GM12872 (cell line): ENCODE results near the gene IYD.

Experiments used
- TF ChIP-seq, protein P1 (sequence below): IDR thresholded peaks from 3 replicates; pipeline ENCODE4 v1.5.1; 2011; ENCODE audit warnings: low read depth, mild to moderate bottlenecking, low read length, moderate library complexity; ENCODE audit not compliant: insufficient read depth

The IYD gene

GRCh38 chr6:150403458-150404246, 34.8 kb downstream of the IYD start:
- TF ChIP-seq, protein P1, sequence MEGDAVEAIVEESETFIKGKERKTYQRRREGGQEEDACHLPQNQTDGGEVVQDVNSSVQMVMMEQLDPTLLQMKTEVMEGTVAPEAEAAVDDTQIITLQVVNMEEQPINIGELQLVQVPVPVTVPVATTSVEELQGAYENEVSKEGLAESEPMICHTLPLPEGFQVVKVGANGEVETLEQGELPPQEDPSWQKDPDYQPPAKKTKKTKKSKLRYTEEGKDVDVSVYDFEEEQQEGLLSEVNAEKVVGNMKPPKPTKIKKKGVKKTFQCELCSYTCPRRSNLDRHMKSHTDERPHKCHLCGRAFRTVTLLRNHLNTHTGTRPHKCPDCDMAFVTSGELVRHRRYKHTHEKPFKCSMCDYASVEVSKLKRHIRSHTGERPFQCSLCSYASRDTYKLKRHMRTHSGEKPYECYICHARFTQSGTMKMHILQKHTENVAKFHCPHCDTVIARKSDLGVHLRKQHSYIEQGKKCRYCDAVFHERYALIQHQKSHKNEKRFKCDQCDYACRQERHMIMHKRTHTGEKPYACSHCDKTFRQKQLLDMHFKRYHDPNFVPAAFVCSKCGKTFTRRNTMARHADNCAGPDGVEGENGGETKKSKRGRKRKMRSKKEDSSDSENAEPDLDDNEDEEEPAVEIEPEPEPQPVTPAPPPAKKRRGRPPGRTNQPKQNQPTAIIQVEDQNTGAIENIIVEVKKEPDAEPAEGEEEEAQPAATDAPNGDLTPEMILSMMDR, result no peak

GRCh38 chr6:150406948-150407347, 38.1 kb downstream of the IYD start:
- TF ChIP-seq, protein P1, result no peak

- TF ChIP-seq, protein P1, result no peak
Observed at GRCh38 chr6:150408842-150409241, 40.0 kb downstream of the IYD start.

- TF ChIP-seq, protein P1, result no peak
Observed at GRCh38 chr6:150409576-150410066, 40.8 kb downstream of the IYD start.

DNA sequence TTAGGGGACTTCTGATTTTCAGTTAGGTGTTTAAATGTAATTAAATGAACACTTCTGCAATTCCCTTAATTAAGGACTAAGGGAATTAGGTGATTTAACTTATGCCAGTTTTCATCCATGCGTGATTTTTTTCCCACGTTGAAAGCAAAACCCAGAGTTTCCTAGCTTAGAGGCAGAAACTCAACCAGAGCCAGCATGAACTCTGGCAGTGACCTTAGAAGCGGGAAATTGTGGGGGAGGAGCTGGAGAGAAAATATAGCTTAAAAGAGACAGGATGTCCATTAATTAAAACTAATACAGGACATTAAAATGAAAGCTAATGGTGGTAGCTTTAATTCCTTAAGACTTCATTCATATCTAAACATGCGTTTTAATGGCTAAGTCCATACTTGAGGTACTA, 41.6 kb downstream of the IYD start:
- TF ChIP-seq, protein P1, result no peak

DNA sequence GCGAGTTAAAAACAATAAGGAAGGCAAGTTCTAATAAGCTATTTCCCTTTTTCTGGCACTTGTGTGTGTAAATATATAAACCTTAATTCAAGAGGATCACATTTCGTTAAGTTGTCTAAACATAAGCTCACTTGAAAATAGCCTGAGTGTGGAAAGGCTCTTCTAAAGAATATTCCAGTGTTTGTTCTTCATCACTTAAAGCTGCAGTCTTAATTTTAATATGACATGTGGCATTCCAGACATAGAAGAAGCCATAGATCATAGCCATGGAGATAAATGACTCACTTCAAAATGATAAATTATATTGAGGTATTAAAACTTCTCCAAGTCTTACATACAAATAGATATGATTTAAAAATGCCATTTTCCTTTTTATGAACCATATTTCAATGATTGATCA, 42.1 kb downstream of the IYD start:
- TF ChIP-seq, protein P1, result no peak

GRCh38 chr6:150412221-150412620, 43.4 kb downstream of the IYD start:
- TF ChIP-seq, protein P1, result no peak
